Astrocyte (in vitro differentiated cells and primary cell): ENCODE data around the gene SEC24D.

Experiments
- EZH2 ChIP-seq: IDR thresholded peaks from 2 replicates; pipeline ENCODE4 v1.6.1; 2012; ENCODE audit warnings: mild to moderate bottlenecking, low read length, inconsistent platforms; ENCODE audit not compliant: insufficient read depth
- TF ChIP-seq, protein P1 (sequence below): IDR thresholded peaks from 2 replicates; pipeline ENCODE4 v1.5.1; 2011; ENCODE audit warnings: low read depth, mild to moderate bottlenecking, inconsistent platforms, low read length, moderate library complexity; ENCODE audit not compliant: insufficient read depth

- TF ChIP-seq, protein P1, sequence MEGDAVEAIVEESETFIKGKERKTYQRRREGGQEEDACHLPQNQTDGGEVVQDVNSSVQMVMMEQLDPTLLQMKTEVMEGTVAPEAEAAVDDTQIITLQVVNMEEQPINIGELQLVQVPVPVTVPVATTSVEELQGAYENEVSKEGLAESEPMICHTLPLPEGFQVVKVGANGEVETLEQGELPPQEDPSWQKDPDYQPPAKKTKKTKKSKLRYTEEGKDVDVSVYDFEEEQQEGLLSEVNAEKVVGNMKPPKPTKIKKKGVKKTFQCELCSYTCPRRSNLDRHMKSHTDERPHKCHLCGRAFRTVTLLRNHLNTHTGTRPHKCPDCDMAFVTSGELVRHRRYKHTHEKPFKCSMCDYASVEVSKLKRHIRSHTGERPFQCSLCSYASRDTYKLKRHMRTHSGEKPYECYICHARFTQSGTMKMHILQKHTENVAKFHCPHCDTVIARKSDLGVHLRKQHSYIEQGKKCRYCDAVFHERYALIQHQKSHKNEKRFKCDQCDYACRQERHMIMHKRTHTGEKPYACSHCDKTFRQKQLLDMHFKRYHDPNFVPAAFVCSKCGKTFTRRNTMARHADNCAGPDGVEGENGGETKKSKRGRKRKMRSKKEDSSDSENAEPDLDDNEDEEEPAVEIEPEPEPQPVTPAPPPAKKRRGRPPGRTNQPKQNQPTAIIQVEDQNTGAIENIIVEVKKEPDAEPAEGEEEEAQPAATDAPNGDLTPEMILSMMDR = no peak
- no peak for TF ChIP-seq EZH2
Measured at GRCh38 chr4:118784776-118785175, 51.1 kb downstream of the SEC24D start.
